Measurements from ENCODE around the gene C6orf120. TPM values are rescaled to one million over a fixed set of nuclear protein-coding genes. Genes with fewer than 3 reads are reported as not detected.

The C6orf120 gene
- total and polyA plus RNA-seq, 9 donors = 13.3 to 32.7 (median 25.8) TPM

DNA sequence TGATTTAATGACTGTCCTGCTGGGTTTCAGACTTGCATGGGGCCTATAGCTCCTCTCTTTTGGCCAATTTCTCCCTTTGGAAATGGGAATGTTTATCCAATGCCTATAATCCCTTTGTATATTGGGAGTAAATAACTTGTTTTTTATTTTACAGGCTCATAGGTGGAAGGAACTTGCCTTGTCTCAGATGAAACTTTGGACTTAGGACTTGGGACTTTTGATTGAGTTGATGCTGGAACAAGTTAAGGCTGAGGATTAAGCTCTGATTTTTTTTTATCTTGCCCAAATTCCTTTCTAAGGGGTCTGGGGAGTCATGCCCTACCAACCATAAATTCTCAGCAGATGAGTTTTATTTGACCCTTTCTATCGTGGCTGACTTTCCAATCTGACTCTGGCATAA is 23.6 kb upstream of the C6orf120 start:
- Histone ChIP-seq H3K4me3 (no peak overlapping the region), H3K36me3 (no peaks in the 10 kb centered on the region), H3K4me1 (ENCODE audit: insufficient read depth) (no peaks in the 10 kb centered on the region), H3K27ac (no peak overlapping the region), H3K9me3 (no peaks in the 10 kb centered on the region), H3K27me3 (no peaks in the 10 kb centered on the region)
- DNase-seq = no peak
- 33 to 43% (median 36%) methylated on average over 1 of the region's 1 CpG for WGBS, 3 donors
- TF ChIP-seq EP300 (IDR thresholded peaks at IDR 0.05) = no peak
- TF ChIP-seq, protein P1, sequence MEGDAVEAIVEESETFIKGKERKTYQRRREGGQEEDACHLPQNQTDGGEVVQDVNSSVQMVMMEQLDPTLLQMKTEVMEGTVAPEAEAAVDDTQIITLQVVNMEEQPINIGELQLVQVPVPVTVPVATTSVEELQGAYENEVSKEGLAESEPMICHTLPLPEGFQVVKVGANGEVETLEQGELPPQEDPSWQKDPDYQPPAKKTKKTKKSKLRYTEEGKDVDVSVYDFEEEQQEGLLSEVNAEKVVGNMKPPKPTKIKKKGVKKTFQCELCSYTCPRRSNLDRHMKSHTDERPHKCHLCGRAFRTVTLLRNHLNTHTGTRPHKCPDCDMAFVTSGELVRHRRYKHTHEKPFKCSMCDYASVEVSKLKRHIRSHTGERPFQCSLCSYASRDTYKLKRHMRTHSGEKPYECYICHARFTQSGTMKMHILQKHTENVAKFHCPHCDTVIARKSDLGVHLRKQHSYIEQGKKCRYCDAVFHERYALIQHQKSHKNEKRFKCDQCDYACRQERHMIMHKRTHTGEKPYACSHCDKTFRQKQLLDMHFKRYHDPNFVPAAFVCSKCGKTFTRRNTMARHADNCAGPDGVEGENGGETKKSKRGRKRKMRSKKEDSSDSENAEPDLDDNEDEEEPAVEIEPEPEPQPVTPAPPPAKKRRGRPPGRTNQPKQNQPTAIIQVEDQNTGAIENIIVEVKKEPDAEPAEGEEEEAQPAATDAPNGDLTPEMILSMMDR (IDR thresholded peaks at IDR 0.05) = no peak
- TF ChIP-seq POLR2A (IDR thresholded peaks at IDR 0.05) = no peak
- intact Hi-C loops (cut with DNase I) = no loop called here

DNA sequence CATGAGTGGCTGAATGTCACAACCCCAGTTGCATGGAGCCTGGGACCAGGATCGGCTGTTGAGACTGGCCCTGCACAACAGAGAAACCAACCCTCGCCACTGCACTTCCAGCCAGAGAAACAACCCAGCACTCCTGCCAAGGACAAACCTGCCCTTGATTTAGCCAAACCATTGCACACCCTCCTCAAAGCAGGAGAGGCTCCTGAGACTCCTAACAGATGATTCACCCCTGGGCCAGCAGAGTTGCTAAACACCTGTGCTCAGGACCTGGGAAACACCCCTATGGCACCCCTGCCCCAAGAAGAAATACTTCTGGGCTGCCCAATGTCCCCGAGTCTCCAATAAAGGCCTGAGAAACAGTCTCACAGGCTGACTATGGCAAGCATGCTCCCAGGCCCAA is 17.9 kb upstream of the C6orf120 start:
- H3K4me1 ChIP-seq (ENCODE audit: insufficient read depth) = no peaks in the 10 kb centered on the region
- no peak for DNase-seq
- no peak overlapping the region for H3K27ac ChIP-seq
- TF ChIP-seq POLR2A (IDR thresholded peaks at IDR 0.05) (no peak), EP300 (IDR thresholded peaks at IDR 0.05) (no peak)
- TF ChIP-seq, protein P1 (IDR thresholded peaks at IDR 0.05) = no peak
- H3K27me3 ChIP-seq = no peaks in the 10 kb centered on the region
- H3K4me3 ChIP-seq = no peak overlapping the region
- H3K9me3 ChIP-seq = no peaks in the 10 kb centered on the region
- WGBS, 3 donors = 97 to 100% (median 100%) methylated on average over 3 of the region's 3 CpGs
- intact Hi-C loops (cut with DNase I) = no loop called here
- no peaks in the 10 kb centered on the region for H3K36me3 ChIP-seq

DNA sequence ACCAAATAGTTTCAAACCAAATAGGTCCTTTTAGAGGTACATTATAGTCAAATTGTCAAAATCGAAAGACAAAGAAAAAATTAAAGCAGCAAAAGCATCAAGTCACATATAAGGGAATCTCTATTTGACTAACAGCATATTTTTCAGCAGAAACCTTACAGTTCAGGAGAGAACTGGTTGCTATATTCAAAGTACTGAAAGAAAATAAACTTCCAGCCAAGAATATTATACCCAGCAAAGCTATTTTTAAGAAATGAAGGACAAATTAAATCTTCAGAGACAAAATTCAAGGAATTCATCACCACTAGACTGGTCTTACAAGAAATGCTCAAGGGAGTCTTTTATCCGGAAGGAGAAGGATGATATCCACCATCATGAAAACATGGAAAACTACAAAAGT is 16.1 kb upstream of the C6orf120 start:
- Histone ChIP-seq H3K4me1 (ENCODE audit: insufficient read depth) (no peaks in the 10 kb centered on the region), H3K36me3 (no peaks in the 10 kb centered on the region), H3K27ac (no peak overlapping the region), H3K27me3 (no peaks in the 10 kb centered on the region), H3K4me3 (no peak overlapping the region), H3K9me3 (no peaks in the 10 kb centered on the region)
- DNase-seq = no peak
- intact Hi-C loops (cut with DNase I) = no loop called here
- WGBS, 3 donors = 97 to 98% (median 97%) methylated on average over 2 of the region's 2 CpGs
- TF ChIP-seq POLR2A (IDR thresholded peaks at IDR 0.05) = no peak
- no peak for TF ChIP-seq EP300 (IDR thresholded peaks at IDR 0.05)
- TF ChIP-seq, protein P1 (IDR thresholded peaks at IDR 0.05) = no peak

DNA sequence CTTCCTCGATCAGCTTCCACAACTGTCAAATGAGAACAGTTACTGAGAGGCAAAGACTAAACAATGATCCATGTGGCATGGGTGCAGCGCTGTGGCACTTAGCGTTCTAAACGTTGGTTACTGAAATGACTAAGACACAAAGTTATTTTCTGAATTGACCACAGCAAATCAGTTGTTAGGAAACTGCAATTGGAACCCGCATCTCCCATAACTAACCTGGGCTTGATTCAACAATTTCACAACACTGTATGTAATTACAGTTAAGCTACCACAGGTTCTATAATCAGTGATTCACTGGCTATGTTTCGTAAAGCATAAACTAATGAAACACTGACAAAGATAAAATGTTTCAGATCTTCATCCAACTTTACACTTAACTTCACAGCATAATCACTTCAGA is 12.6 kb upstream of the C6orf120 start:
- H3K36me3 ChIP-seq = no peaks in the 10 kb centered on the region
- intact Hi-C loops (cut with DNase I) = no loop called here

More for the DNA sequence above, 12.6 kb upstream of the C6orf120 start:
- no peak overlapping the region for H3K27ac ChIP-seq
- H3K9me3 ChIP-seq = no peaks in the 10 kb centered on the region
- no peak for DNase-seq
- no peaks in the 10 kb centered on the region for H3K27me3 ChIP-seq
- TF ChIP-seq, protein P1 (IDR thresholded peaks at IDR 0.05) = no peak
- TF ChIP-seq POLR2A (IDR thresholded peaks at IDR 0.05) (no peak), EP300 (IDR thresholded peaks at IDR 0.05) (no peak)
- no peak overlapping the region for H3K4me3 ChIP-seq
- H3K4me1 ChIP-seq (ENCODE audit: insufficient read depth) = no peaks in the 10 kb centered on the region
- 92 to 95% (median 95%) methylated on average over 6 of the region's 6 CpGs for WGBS, 3 donors
